ENCODE data around the gene KCNN3.

Gene KCNN3

GRCh38 chr1:154856544-154856943 lies 13.5 kb downstream of the KCNN3 start:
- DNase-seq (ENCODE audit: low read depth), result no peak
- no peak overlapping the region for H3K4me3 ChIP-seq (ENCODE audit: control insufficient read depth, low read depth, low read length)
- no peak for TF ChIP-seq CTCF (conservative IDR thresholded peaks at IDR 0.05; ENCODE audit: control insufficient read depth, insufficient read depth, low read depth, low read length)

- no peak for DNase-seq (ENCODE audit: low read depth)
- no peak overlapping the region for H3K4me3 ChIP-seq (ENCODE audit: control insufficient read depth, low read depth, low read length)
- TF ChIP-seq CTCF (conservative IDR thresholded peaks at IDR 0.05; ENCODE audit: control insufficient read depth, insufficient read depth, low read depth, low read length), result no peak
Measured at GRCh38 chr1:154856049-154856448, 14.0 kb downstream of the KCNN3 start.

GRCh38 chr1:154855186-154855851 lies 14.8 kb downstream of the KCNN3 start:
- DNase-seq (ENCODE audit: low read depth), result no peak
- no peak overlapping the region for H3K4me3 ChIP-seq (ENCODE audit: control insufficient read depth, low read depth, low read length)
- TF ChIP-seq CTCF (conservative IDR thresholded peaks at IDR 0.05; ENCODE audit: control insufficient read depth, insufficient read depth, low read depth, low read length), result no peak

GRCh38 chr1:154852845-154853244 lies 17.2 kb downstream of the KCNN3 start:
- no peak for TF ChIP-seq CTCF (conservative IDR thresholded peaks at IDR 0.05; ENCODE audit: control insufficient read depth, insufficient read depth, low read depth, low read length)
- no peak overlapping the region for H3K4me3 ChIP-seq (ENCODE audit: control insufficient read depth, low read depth, low read length)
- DNase-seq (ENCODE audit: low read depth), result no peak

- no peak for TF ChIP-seq CTCF (conservative IDR thresholded peaks at IDR 0.05; ENCODE audit: control insufficient read depth, insufficient read depth, low read depth, low read length)
- no peak for DNase-seq (ENCODE audit: low read depth)
- no peak overlapping the region for H3K4me3 ChIP-seq (ENCODE audit: control insufficient read depth, low read depth, low read length)
Measured at GRCh38 chr1:154851392-154852177, 18.5 kb downstream of the KCNN3 start.

GRCh38 chr1:154849645-154850131 lies 20.4 kb downstream of the KCNN3 start:
- no peak for DNase-seq (ENCODE audit: low read depth)
- no peak for TF ChIP-seq CTCF (conservative IDR thresholded peaks at IDR 0.05; ENCODE audit: control insufficient read depth, insufficient read depth, low read depth, low read length)
- no peak overlapping the region for H3K4me3 ChIP-seq (ENCODE audit: control insufficient read depth, low read depth, low read length)
